NCI-H1048 (cell line): ENCODE results near the gene TIMM17A.

Experiments
- DNase-seq: peaks from one replicate; lab custom pipeline; 2025; lab: John Stamatoyannopoulos, UW

The TIMM17A gene

GRCh38 chr1:201955009-201955728 lies at the start of gene TIMM17A:
Gene TIMM17A (plus strand): TSS chr1:201955503. CDS start chr1:201955527, 24 bp downstream.
- DNase-seq = peak; percentile 99

GRCh38 chr1:201906336-201906735 lies 49.0 kb upstream of the TIMM17A start:
- DNase-seq = no peak

GRCh38 chr1:201907621-201908020 lies 47.7 kb upstream of the TIMM17A start:
- no peak for DNase-seq

GRCh38 chr1:201911826-201912571 lies 43.3 kb upstream of the TIMM17A start:
- DNase-seq = no peak

GRCh38 chr1:201912832-201913231 lies 42.5 kb upstream of the TIMM17A start:
- no peak for DNase-seq

GRCh38 chr1:201914456-201915235 lies 40.7 kb upstream of the TIMM17A start:
- DNase-seq = no peak

GRCh38 chr1:201916649-201917249 lies 38.6 kb upstream of the TIMM17A start:
- DNase-seq = no peak

GRCh38 chr1:201917362-201918033 lies 37.8 kb upstream of the TIMM17A start:
- DNase-seq = no peak

GRCh38 chr1:201918343-201918742 lies 37.0 kb upstream of the TIMM17A start:
- no peak for DNase-seq

GRCh38 chr1:201921952-201922558 lies 33.2 kb upstream of the TIMM17A start:
- no peak for DNase-seq

- DNase-seq = no peak
Measured at GRCh38 chr1:201925301-201925567, 30.1 kb upstream of the TIMM17A start.

- no peak for DNase-seq
Measured at GRCh38 chr1:201925981-201926645, 29.2 kb upstream of the TIMM17A start.

GRCh38 chr1:201928266-201928665 lies 27.0 kb upstream of the TIMM17A start:
- no peak for DNase-seq

- no peak for DNase-seq
Measured at GRCh38 chr1:201930137-201930536, 25.2 kb upstream of the TIMM17A start.

GRCh38 chr1:201930803-201931202 lies 24.5 kb upstream of the TIMM17A start:
- DNase-seq = no peak

GRCh38 chr1:201933840-201934430 lies 21.4 kb upstream of the TIMM17A start:
- no peak for DNase-seq

GRCh38 chr1:201937624-201938213 lies 17.6 kb upstream of the TIMM17A start:
- DNase-seq = no peak

- no peak for DNase-seq
Measured at GRCh38 chr1:201938440-201939035, 16.8 kb upstream of the TIMM17A start.

- no peak for DNase-seq
Measured at GRCh38 chr1:201939148-201939547, 16.2 kb upstream of the TIMM17A start.

GRCh38 chr1:201939574-201939973 lies 15.7 kb upstream of the TIMM17A start:
- DNase-seq = no peak
